ENCODE results near the gene LILRA5. TPM values are rescaled to one million over a fixed set of nuclear protein-coding genes. Genes with fewer than 3 reads are reported as not detected.
"Not testable (repeated sequence)": the region's sequence is repeated elsewhere in the genome, so short reads cannot be mapped to it uniquely, and the experiment has no call there.

The LILRA5 gene
- total RNA-seq, 4 donors from 2014 or later, result 3.7 to 13.2 (median 7.8) TPM

GRCh38 chr19:54332149-54332548 lies 19.2 kb upstream of the LILRA5 start:
- no peak for DNase-seq (ENCODE audit: low spot score)
- ATAC-seq (ENCODE audit: low FRiP score), result no peak

GRCh38 chr19:54331626-54332025 lies 18.7 kb upstream of the LILRA5 start:
- DNase-seq (ENCODE audit: low spot score) (no peak), ATAC-seq (ENCODE audit: low FRiP score) (no peak)
- TF ChIP-seq CTCF (IDR thresholded peaks at IDR 0.05), result no peak

More at GRCh38 chr19:54332149-54332548, 19.2 kb upstream of the LILRA5 start:
- TF ChIP-seq CTCF (IDR thresholded peaks at IDR 0.05), result no peak

- DNase-seq (ENCODE audit: low spot score), result no peak
- TF ChIP-seq CTCF (IDR thresholded peaks at IDR 0.05), result no peak
- no peak for ATAC-seq (ENCODE audit: low FRiP score)
Measured at GRCh38 chr19:54329476-54330165, 16.7 kb upstream of the LILRA5 start.

- DNase-seq (ENCODE audit: low spot score); ATAC-seq (ENCODE audit: low FRiP score): not testable (repeated sequence)
Measured at GRCh38 chr19:54328781-54329180, 15.8 kb upstream of the LILRA5 start.

GRCh38 chr19:54325631-54326030 lies 12.7 kb upstream of the LILRA5 start:
- ATAC-seq (ENCODE audit: low FRiP score) (no peak), DNase-seq (ENCODE audit: low spot score) (no peak)
- no peak for TF ChIP-seq CTCF (IDR thresholded peaks at IDR 0.05)

- ATAC-seq (ENCODE audit: low FRiP score) (no peak), DNase-seq (ENCODE audit: low spot score) (no peak)
- no peak for TF ChIP-seq CTCF (IDR thresholded peaks at IDR 0.05)
Measured at GRCh38 chr19:54325194-54325621, 12.2 kb upstream of the LILRA5 start.

GRCh38 chr19:54324071-54324470 lies 11.1 kb upstream of the LILRA5 start:
- ATAC-seq (ENCODE audit: low FRiP score), result no peak
- no peak for TF ChIP-seq CTCF (IDR thresholded peaks at IDR 0.05)
- no peak for DNase-seq (ENCODE audit: low spot score)

GRCh38 chr19:54322934-54323333 lies 10.0 kb upstream of the LILRA5 start:
- not testable (repeated sequence) for ATAC-seq (ENCODE audit: low FRiP score); DNase-seq (ENCODE audit: low spot score)

GRCh38 chr19:54322295-54322694 lies 9.3 kb upstream of the LILRA5 start:
- DNase-seq (ENCODE audit: low spot score); ATAC-seq (ENCODE audit: low FRiP score): not testable (repeated sequence)

Measured in omental fat pad (tissue), 4 donors.